GF-D8 (cell line): Measurements from ENCODE around the gene PWWP2A.
"Not testable (repeated sequence)": the region's sequence is repeated elsewhere in the genome, so short reads cannot be mapped to it uniquely, and the experiment has no call there.

Experiments used
- DNase-seq: peaks from one replicate; lab custom pipeline; 2025; lab: John Stamatoyannopoulos, UW

Gene PWWP2A

GRCh38 chr5:160119142-160119904 lies at the start of gene PWWP2A:
Gene PWWP2A (minus strand): TSS chr5:160119450. CDS start chr5:160119388, 62 bp downstream.
- peak; percentile 99 for DNase-seq

- no peak for DNase-seq
Measured at GRCh38 chr5:160167624-160168165, 48.4 kb upstream of the PWWP2A start.

GRCh38 chr5:160166973-160167623 lies 47.8 kb upstream of the PWWP2A start:
- no peak for DNase-seq

- no peak for DNase-seq
Measured at GRCh38 chr5:160166069-160166972, 47.1 kb upstream of the PWWP2A start.

GRCh38 chr5:160165137-160166068 lies 46.2 kb upstream of the PWWP2A start:
- DNase-seq = no peak

GRCh38 chr5:160162910-160163309 lies 43.7 kb upstream of the PWWP2A start:
- DNase-seq = no peak

- DNase-seq = no peak
Measured at GRCh38 chr5:160161626-160162025, 42.4 kb upstream of the PWWP2A start.

GRCh38 chr5:160160875-160161274 lies 41.6 kb upstream of the PWWP2A start:
- DNase-seq = not testable (repeated sequence)

GRCh38 chr5:160159991-160160792 lies 40.9 kb upstream of the PWWP2A start:
- DNase-seq = no peak

- no peak for DNase-seq
Measured at GRCh38 chr5:160158087-160158486, 38.8 kb upstream of the PWWP2A start.

GRCh38 chr5:160155017-160155750 lies 35.9 kb upstream of the PWWP2A start:
- DNase-seq = no peak

GRCh38 chr5:160152901-160153300 lies 33.7 kb upstream of the PWWP2A start:
- no peak for DNase-seq

- DNase-seq = no peak
Measured at GRCh38 chr5:160152287-160152686, 33.0 kb upstream of the PWWP2A start.

GRCh38 chr5:160151017-160151416 lies 31.8 kb upstream of the PWWP2A start:
- no peak for DNase-seq

- no peak for DNase-seq
Measured at GRCh38 chr5:160150381-160150780, 31.1 kb upstream of the PWWP2A start.

- DNase-seq = not testable (repeated sequence)
Measured at GRCh38 chr5:160144436-160144835, 25.2 kb upstream of the PWWP2A start.

- no peak for DNase-seq
Measured at GRCh38 chr5:160134332-160134731, 15.1 kb upstream of the PWWP2A start.

- DNase-seq = no peak
Measured at GRCh38 chr5:160133918-160134304, 14.7 kb upstream of the PWWP2A start.

- no peak for DNase-seq
Measured at GRCh38 chr5:160133071-160133917, 14.0 kb upstream of the PWWP2A start.
